ENCODE measurements around the gene SCGB1A1.

DNA sequence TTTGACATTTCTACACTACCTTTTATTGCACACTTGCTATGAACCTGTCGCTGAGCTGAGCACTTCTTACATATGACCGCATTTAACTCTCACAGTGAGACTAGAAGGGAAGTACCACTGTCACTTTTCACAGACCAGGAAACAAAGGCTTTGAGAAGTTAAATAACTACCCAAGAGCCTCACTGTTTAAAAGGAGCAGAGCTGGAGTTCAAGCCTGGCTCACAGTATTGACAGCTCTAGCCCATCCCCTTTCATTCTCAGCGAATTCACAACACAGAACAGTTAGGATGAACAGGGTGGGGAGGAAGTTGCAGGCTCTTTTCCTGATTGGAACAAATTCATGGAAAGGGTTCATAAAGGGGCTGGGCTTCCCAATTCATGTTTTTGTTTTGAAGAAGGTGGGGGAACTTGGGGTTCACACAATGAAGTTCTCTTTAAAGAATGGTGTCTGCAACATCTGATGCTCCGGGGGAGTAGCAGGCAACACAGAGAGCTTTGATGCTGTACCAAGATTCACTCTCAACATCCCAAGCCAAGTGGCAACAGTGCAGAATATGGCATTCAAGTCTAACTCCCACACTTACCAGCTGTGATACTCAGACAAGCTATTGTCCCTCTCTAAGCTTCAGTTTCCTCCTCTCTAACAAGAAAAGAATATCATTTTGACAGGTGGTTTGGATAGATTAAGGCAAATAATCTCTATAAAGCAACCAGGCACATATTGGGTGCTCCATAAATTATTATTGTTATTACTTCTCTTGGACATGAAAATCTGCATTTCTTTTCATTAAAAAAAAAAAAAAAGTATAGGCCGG is 17.2 kb downstream of the SCGB1A1 start:
- no peak for TF ChIP-seq POLR2A (IDR thresholded peaks at IDR 0.05)
- TF ChIP-seq, protein P1, sequence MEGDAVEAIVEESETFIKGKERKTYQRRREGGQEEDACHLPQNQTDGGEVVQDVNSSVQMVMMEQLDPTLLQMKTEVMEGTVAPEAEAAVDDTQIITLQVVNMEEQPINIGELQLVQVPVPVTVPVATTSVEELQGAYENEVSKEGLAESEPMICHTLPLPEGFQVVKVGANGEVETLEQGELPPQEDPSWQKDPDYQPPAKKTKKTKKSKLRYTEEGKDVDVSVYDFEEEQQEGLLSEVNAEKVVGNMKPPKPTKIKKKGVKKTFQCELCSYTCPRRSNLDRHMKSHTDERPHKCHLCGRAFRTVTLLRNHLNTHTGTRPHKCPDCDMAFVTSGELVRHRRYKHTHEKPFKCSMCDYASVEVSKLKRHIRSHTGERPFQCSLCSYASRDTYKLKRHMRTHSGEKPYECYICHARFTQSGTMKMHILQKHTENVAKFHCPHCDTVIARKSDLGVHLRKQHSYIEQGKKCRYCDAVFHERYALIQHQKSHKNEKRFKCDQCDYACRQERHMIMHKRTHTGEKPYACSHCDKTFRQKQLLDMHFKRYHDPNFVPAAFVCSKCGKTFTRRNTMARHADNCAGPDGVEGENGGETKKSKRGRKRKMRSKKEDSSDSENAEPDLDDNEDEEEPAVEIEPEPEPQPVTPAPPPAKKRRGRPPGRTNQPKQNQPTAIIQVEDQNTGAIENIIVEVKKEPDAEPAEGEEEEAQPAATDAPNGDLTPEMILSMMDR (IDR thresholded peaks at IDR 0.05) = no peak
